A549 treated with dexamethasone at 1 μM for 4 hours (cell line): ENCODE results near the gene AMZ1. TPM values are rescaled to one million over a fixed set of nuclear protein-coding genes. Genes with fewer than 3 reads are reported as not detected.

Source experiments
- total RNA-seq: library from RNA; stranded (reverse); fragments of 200-300 nt; extraction: Qiagen RNA extraction; gene quantifications from 5 replicates; pipeline ENCODE4 v1.2.3, GENCODE V29; 2022

AMZ1 gene, protein sequence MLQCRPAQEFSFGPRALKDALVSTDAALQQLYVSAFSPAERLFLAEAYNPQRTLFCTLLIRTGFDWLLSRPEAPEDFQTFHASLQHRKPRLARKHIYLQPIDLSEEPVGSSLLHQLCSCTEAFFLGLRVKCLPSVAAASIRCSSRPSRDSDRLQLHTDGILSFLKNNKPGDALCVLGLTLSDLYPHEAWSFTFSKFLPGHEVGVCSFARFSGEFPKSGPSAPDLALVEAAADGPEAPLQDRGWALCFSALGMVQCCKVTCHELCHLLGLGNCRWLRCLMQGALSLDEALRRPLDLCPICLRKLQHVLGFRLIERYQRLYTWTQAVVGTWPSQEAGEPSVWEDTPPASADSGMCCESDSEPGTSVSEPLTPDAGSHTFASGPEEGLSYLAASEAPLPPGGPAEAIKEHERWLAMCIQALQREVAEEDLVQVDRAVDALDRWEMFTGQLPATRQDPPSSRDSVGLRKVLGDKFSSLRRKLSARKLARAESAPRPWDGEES
- total RNA-seq = 0.02 to 0.12 TPM (median 0.08 TPM) in 5 replicates

DNA sequence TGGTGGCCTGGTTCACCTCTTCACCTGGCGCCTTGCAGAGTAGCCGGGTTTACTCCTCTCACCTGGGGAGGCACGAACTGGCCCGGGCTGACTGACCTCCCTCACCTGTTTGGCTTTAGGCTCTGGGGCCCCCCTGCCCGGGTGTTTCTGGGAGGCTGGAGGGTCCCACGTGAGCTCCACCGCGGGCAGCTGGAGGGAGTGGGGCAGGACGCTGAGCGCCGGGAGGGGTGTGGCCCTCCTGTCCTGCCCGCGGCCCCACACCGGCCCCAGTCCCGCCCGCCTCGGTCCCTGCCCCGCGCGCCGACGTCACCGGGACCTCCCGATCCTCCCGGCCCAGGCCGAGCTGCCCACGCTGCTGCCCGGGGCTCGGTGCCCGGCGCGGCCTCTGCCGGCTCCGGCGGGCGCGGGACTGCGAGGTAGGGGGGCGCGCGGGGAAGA lies at the start of gene AMZ1:
Gene AMZ1 (plus strand): TSS at position 322 of the 438 bp plus-strand sequence. CDS start 12,250 bp downstream, outside the sequence.

Other genes with a start within 250 kb of the AMZ1 start
- not detected in 5 replicates for gene GRIFIN, start 211.8 kb upstream of the AMZ1 start, total RNA-seq
- gene LFNG, start 168.4 kb upstream of the AMZ1 start, total RNA-seq = 9.4 to 18.4 TPM (median 15.7 TPM) in 5 replicates
- gene BRAT1, start 132.7 kb upstream of the AMZ1 start, total RNA-seq = 18.6 to 33.1 TPM (median 32.1 TPM) in 5 replicates
- gene IQCE, start 129.2 kb upstream of the AMZ1 start, total RNA-seq = 7.8 to 13.0 TPM (median 12.2 TPM) in 5 replicates
- gene TTYH3, start 56.2 kb upstream of the AMZ1 start, total RNA-seq = 31.0 to 59.3 TPM (median 54.6 TPM) in 5 replicates
- gene GNA12, start 156.1 kb downstream of the AMZ1 start, total RNA-seq = 33.2 to 46.1 TPM (median 43.7 TPM) in 5 replicates